HUES64 (cell line): Measurements from ENCODE around the gene BLACAT1.

Source experiments
- H3K27ac ChIP-seq: 2 replicates; pipeline ENCODE4 v1.7.0; 2013; ENCODE audit warnings: low read depth, low read length, inconsistent platforms
- H3K27me3 ChIP-seq: 2 replicates; pipeline ENCODE4 v1.6.1; 2013; ENCODE audit warnings: mild to moderate bottlenecking, low read length; ENCODE audit not compliant: insufficient read depth
- H3K36me3 ChIP-seq: 2 replicates; pipeline ENCODE4 v1.6.1; 2013; ENCODE audit warnings: mild to moderate bottlenecking, low read length; ENCODE audit not compliant: insufficient read depth
- H3K4me1 ChIP-seq: 2 replicates; pipeline ENCODE4 v1.6.1; 2013; ENCODE audit warnings: mild to moderate bottlenecking, low read length, moderate library complexity; ENCODE audit not compliant: insufficient read depth
- H3K4me3 ChIP-seq: 2 replicates; pipeline ENCODE4 v1.5.1; 2013; ENCODE audit warnings: mild to moderate bottlenecking, low read length, moderate library complexity
- H3K9ac ChIP-seq: 2 replicates; pipeline ENCODE4 v1.6.1; 2013; ENCODE audit warnings: mild to moderate bottlenecking, low read depth, low read length
- H3K9me3 ChIP-seq: 2 replicates; pipeline ENCODE4 v1.6.1; 2013; ENCODE audit warnings: low read depth, low read length; ENCODE audit not compliant: insufficient read depth
- WGBS: fragments of 150-250, 120-280 bp; methylation state at CpG from one replicate; pipeline ENCODE4 v1.1.7; 2013; ENCODE audit warnings: missing lambda C conversion rate; 5-methylcytosine and 5-hydroxymethylcytosine counted together

BLACAT1 gene

GRCh38 chr1:205495237-205495823 lies 39.5 kb upstream of the BLACAT1 start:
- Histone ChIP-seq H3K9ac (no peak overlapping the region), H3K27me3 (no peaks in the 10 kb centered on the region), H3K9me3 (no peaks in the 10 kb centered on the region), H3K27ac (no peak overlapping the region), H3K4me3 (no peak overlapping the region), H3K36me3 (no peaks in the 10 kb centered on the region), H3K4me1 (peaks cover 23% of the 10 kb centered on the region)
- WGBS: 30% methylated on average over 9 of the region's 9 CpGs

GRCh38 chr1:205494115-205494514 lies 38.3 kb upstream of the BLACAT1 start:
- no peaks in the 10 kb centered on the region for H3K9me3 ChIP-seq
- peaks cover 22% of the 10 kb centered on the region for H3K4me1 ChIP-seq
- H3K36me3 ChIP-seq: no peaks in the 10 kb centered on the region
- H3K9ac ChIP-seq: no peak overlapping the region
- H3K27me3 ChIP-seq: no peaks in the 10 kb centered on the region
- H3K4me3 ChIP-seq: no peak overlapping the region
- 85% methylated on average over 4 of the region's 4 CpGs for WGBS
- no peak overlapping the region for H3K27ac ChIP-seq

GRCh38 chr1:205493241-205494085 lies 37.6 kb upstream of the BLACAT1 start:
- Histone ChIP-seq H3K36me3 (no peaks in the 10 kb centered on the region), H3K4me3 (no peak overlapping the region), H3K9me3 (no peaks in the 10 kb centered on the region), H3K27me3 (no peaks in the 10 kb centered on the region), H3K27ac (no peak overlapping the region), H3K9ac (no peak overlapping the region), H3K4me1 (peaks cover 22% of the 10 kb centered on the region)
- 71% methylated on average over 11 of the region's 11 CpGs for WGBS

GRCh38 chr1:205492774-205493173 lies 36.9 kb upstream of the BLACAT1 start:
- no peaks in the 10 kb centered on the region for H3K9me3 ChIP-seq
- H3K27ac ChIP-seq: no peak overlapping the region
- 72% methylated on average over 7 of the region's 7 CpGs for WGBS
- no peak overlapping the region for H3K9ac ChIP-seq
- no peaks in the 10 kb centered on the region for H3K27me3 ChIP-seq
- H3K4me3 ChIP-seq: no peak overlapping the region
- H3K4me1 ChIP-seq: peaks cover 22% of the 10 kb centered on the region
- H3K36me3 ChIP-seq: no peaks in the 10 kb centered on the region

GRCh38 chr1:205492201-205492667 lies 36.4 kb upstream of the BLACAT1 start:
- no peak overlapping the region for H3K9ac ChIP-seq
- no peaks in the 10 kb centered on the region for H3K36me3 ChIP-seq
- no peak overlapping the region for H3K4me3 ChIP-seq
- no peak overlapping the region; the same call in 1 of the 2 replicates for H3K27ac ChIP-seq
- 37% methylated on average over 2 of the region's 2 CpGs for WGBS
- no peaks in the 10 kb centered on the region for H3K27me3 ChIP-seq
- H3K4me1 ChIP-seq: peaks cover 22% of the 10 kb centered on the region
- no peaks in the 10 kb centered on the region for H3K9me3 ChIP-seq

- Histone ChIP-seq H3K4me1 (peaks cover 22% of the 10 kb centered on the region), H3K9ac (no peak overlapping the region), H3K36me3 (no peaks in the 10 kb centered on the region), H3K27me3 (no peaks in the 10 kb centered on the region), H3K4me3 (no peak overlapping the region), H3K27ac (no peak overlapping the region; the same call in 1 of the 2 replicates), H3K9me3 (no peaks in the 10 kb centered on the region)
- 33% methylated on average over 4 of the region's 4 CpGs for WGBS
Measured at GRCh38 chr1:205491794-205492193, 35.9 kb upstream of the BLACAT1 start.

GRCh38 chr1:205488074-205488723 lies 32.4 kb upstream of the BLACAT1 start:
- 56% methylated on average over 9 of the region's 9 CpGs for WGBS
- H3K4me3 ChIP-seq: no peak overlapping the region
- no peaks in the 10 kb centered on the region for H3K9me3 ChIP-seq
- no peak overlapping the region for H3K27ac ChIP-seq
- H3K27me3 ChIP-seq: no peaks in the 10 kb centered on the region
- no peak overlapping the region for H3K9ac ChIP-seq
- H3K4me1 ChIP-seq: peaks cover 11% of the 10 kb centered on the region
- H3K36me3 ChIP-seq: no peaks in the 10 kb centered on the region

- Histone ChIP-seq H3K9ac (no peak overlapping the region), H3K27ac (no peak overlapping the region), H3K9me3 (no peaks in the 10 kb centered on the region), H3K36me3 (no peaks in the 10 kb centered on the region), H3K27me3 (no peaks in the 10 kb centered on the region), H3K4me1 (peaks cover 8% of the 10 kb centered on the region; the same call in 1 of the 2 replicates), H3K4me3 (no peak overlapping the region)
- 91% methylated on average over 4 of the region's 6 CpGs for WGBS
Measured at GRCh38 chr1:205486258-205486657, 30.4 kb upstream of the BLACAT1 start.

GRCh38 chr1:205484985-205485967 lies 29.4 kb upstream of the BLACAT1 start:
- Histone ChIP-seq H3K4me1 (peaks cover 11% of the 10 kb centered on the region; the same call in 1 of the 2 replicates), H3K9ac (no peak overlapping the region), H3K9me3 (no peaks in the 10 kb centered on the region), H3K27ac (no peak overlapping the region), H3K27me3 (0 out of 2 replicates have a peak, but pooled peaks cover 5% of the 10 kb centered on the region), H3K4me3 (no peak overlapping the region), H3K36me3 (no peaks in the 10 kb centered on the region)
- 20% methylated on average over 13 of the region's 13 CpGs for WGBS

- H3K27me3 ChIP-seq: 0 out of 2 replicates have a peak, but pooled peaks cover 5% of the 10 kb centered on the region
- H3K9ac ChIP-seq: no peak overlapping the region
- no peaks in the 10 kb centered on the region for H3K9me3 ChIP-seq
- peaks cover 11% of the 10 kb centered on the region; the same call in 1 of the 2 replicates for H3K4me1 ChIP-seq
- no peak overlapping the region for H3K27ac ChIP-seq
- WGBS: 73% methylated on average over 2 of the region's 2 CpGs
- H3K4me3 ChIP-seq: no peak overlapping the region
- H3K36me3 ChIP-seq: no peaks in the 10 kb centered on the region
Measured at GRCh38 chr1:205483372-205483771, 27.5 kb upstream of the BLACAT1 start.
